H1 (cell line): ENCODE data around the gene MKI67. TPM values are rescaled to one million over a fixed set of nuclear protein-coding genes. Genes with fewer than 3 reads are reported as not detected.
A peak's percentile ranks its signal among the peaks of the same experiment; 100 is the strongest.

Source experiments
- CTCF ChIA-PET: fragments of 300-600 bp; sonication (Branson Sonifier 250); formaldehyde crosslinking; loops from one replicate; lab custom pipeline; 2021; ENCODE audit not compliant: partially characterized antibody; lab: Charles Lee
- POLR2A ChIA-PET: fragments of 300-600 bp; sonication (Branson Sonifier 250); formaldehyde crosslinking; loops from one replicate; lab custom pipeline; 2021; ENCODE audit warnings: inconsistent platforms; ENCODE audit not compliant: partially characterized antibody; lab: Charles Lee
- DNase-seq, 2 experiments: peaks; one replicate each; pipeline versions ENCODE4 v3.0.0 to v3.0.0-alpha.2; 2010 to 2022; ENCODE audit warnings: low spot score in 2 of 2, low read depth in 1 of 2, mixed read lengths in 1 of 2
- FAIRE-seq: peaks from 2 replicates; lab custom pipeline; 2011; peaks lifted over from hg19 to GRCh38; lab: Jason Lieb, UNC
- H2AFZ ChIP-seq: 2 replicates; pipeline ENCODE4 v1.8.1; 2012; ENCODE audit warnings: low read length, inconsistent platforms
- H2AK5ac ChIP-seq: 2 replicates; pipeline ENCODE4 v1.6.1; 2013; ENCODE audit warnings: low read depth, low read length
- H2BK120ac ChIP-seq: replicated peaks from 2 replicates; pipeline ENCODE3; 2013; ENCODE audit warnings: low read depth, low read length, inconsistent platforms
- H2BK12ac ChIP-seq: 2 replicates; pipeline ENCODE4 v1.6.1; 2013; ENCODE audit warnings: low read depth, low read length
- H2BK15ac ChIP-seq: 2 replicates; pipeline ENCODE4 v1.6.1; 2013; ENCODE audit warnings: low read length
- H2BK20ac ChIP-seq: 2 replicates; pipeline ENCODE4 v1.6.1; 2013; ENCODE audit warnings: low read length
- H2BK5ac ChIP-seq: 2 replicates; pipeline ENCODE4 v1.6.1; 2013; ENCODE audit warnings: low read depth, low read length
- H3K14ac ChIP-seq: 2 replicates; pipeline ENCODE4 v1.6.1; 2013; ENCODE audit warnings: inconsistent platforms; ENCODE audit not compliant: insufficient read length
- H3K18ac ChIP-seq: 2 replicates; pipeline ENCODE4 v1.6.1; 2013; ENCODE audit warnings: low read length; ENCODE audit errors: extremely low read depth
- H3K23ac ChIP-seq: 2 replicates; pipeline ENCODE4 v1.6.1; 2013; ENCODE audit warnings: inconsistent platforms; ENCODE audit not compliant: insufficient read length
- H3K23me2 ChIP-seq: 2 replicates; pipeline ENCODE4 v1.6.1; 2013; ENCODE audit warnings: low read depth, low read length
- H3K27ac ChIP-seq: 2 replicates; pipeline ENCODE4 v1.6.1; 2011; ENCODE audit warnings: low read depth, low read length, inconsistent platforms
- H3K27me3 ChIP-seq, 4 experiments: replicated peaks in 1 of 4; 1 replicate in 1 of 4; 2 replicates in 3 of 4; pipeline versions ENCODE4 v1.6.1 to v1.8.1; 2011 to 2013; ENCODE audit warnings: low read length in 3 of 4, mild to moderate bottlenecking in 3 of 4, inconsistent platforms in 2 of 4, mixed read lengths in 2 of 4, moderate library complexity in 1 of 4; ENCODE audit not compliant: control insufficient read depth in 3 of 4, insufficient read depth in 3 of 4; ENCODE audit errors: extremely low read depth in 1 of 4
- H3K36me3 ChIP-seq, 4 experiments: 2 replicates each; pipeline versions ENCODE4 v1.6.1 to v1.8.1; 2011 to 2013; ENCODE audit warnings: mild to moderate bottlenecking in 4 of 4, low read length in 3 of 4, moderate library complexity in 2 of 4, control low read depth in 1 of 4, inconsistent platforms in 1 of 4; ENCODE audit not compliant: insufficient read depth in 4 of 4, control insufficient read depth in 2 of 4
- H3K4ac ChIP-seq: replicated peaks from 2 replicates; pipeline ENCODE3; 2013; ENCODE audit warnings: low read length, low read depth, mixed read lengths, inconsistent platforms; ENCODE audit not compliant: insufficient read length
- H3K4me1 ChIP-seq, 4 experiments: replicated peaks in 1 of 4; 1 replicate in 1 of 4; 2 replicates in 3 of 4; pipeline versions ENCODE4 v1.6.1 to v1.8.1; 2011 to 2013; ENCODE audit warnings: low read length in 3 of 4, inconsistent platforms in 2 of 4, mixed read lengths in 1 of 4; ENCODE audit not compliant: insufficient read depth in 4 of 4, control insufficient read depth in 3 of 4
- H3K4me2 ChIP-seq, 2 experiments: 2 replicates each; pipeline versions ENCODE4 v1.6.1 to v1.8.1; 2011 to 2013; ENCODE audit warnings: low read depth in 2 of 2, low read length in 2 of 2, control low read depth in 1 of 2, inconsistent platforms in 1 of 2, mild to moderate bottlenecking in 1 of 2; ENCODE audit not compliant: insufficient read depth in 1 of 2
- H3K4me3 ChIP-seq, 4 experiments: fragments of 200-600, 300-600 bp in 1 of 4; sonication (generic), shearing (Covaris generic), sonication (Bioruptor Twin) in 1 of 4; 2 replicates each; pipeline versions ENCODE4 v1.5.1 to v1.8.1; 2011 to 2016; ENCODE audit warnings: low read length in 4 of 4, low read depth in 3 of 4, control low read depth in 2 of 4, inconsistent platforms in 2 of 4, mild to moderate bottlenecking in 2 of 4, mixed read lengths in 1 of 4, moderate library complexity in 1 of 4; ENCODE audit not compliant: insufficient read depth in 2 of 4; ENCODE audit errors: extremely low read depth in 1 of 4
- H3K56ac ChIP-seq: replicated peaks from 2 replicates; pipeline ENCODE3; 2013; ENCODE audit warnings: low read depth, mild to moderate bottlenecking, mixed read lengths, low read length, inconsistent platforms; ENCODE audit not compliant: insufficient read length
- H3K79me1 ChIP-seq: 2 replicates; pipeline ENCODE4 v1.6.1; 2013; ENCODE audit warnings: low read depth, low read length, control low read depth
- H3K79me2 ChIP-seq, 2 experiments: 2 replicates each; pipeline versions ENCODE4 v1.6.1 to v1.8.1; 2012 to 2013; ENCODE audit warnings: low read length in 2 of 2, mild to moderate bottlenecking in 2 of 2, inconsistent platforms in 1 of 2; ENCODE audit not compliant: insufficient read depth in 2 of 2, control insufficient read depth in 1 of 2
- H3K9ac ChIP-seq, 4 experiments: replicated peaks in 1 of 4; 1 replicate in 1 of 4; 2 replicates in 3 of 4; pipeline versions ENCODE4 v1.6.1 to v1.8.1; 2011 to 2013; ENCODE audit warnings: low read depth in 3 of 4, low read length in 3 of 4, control low read depth in 2 of 4, mild to moderate bottlenecking in 2 of 4, moderate library complexity in 2 of 4, inconsistent platforms in 1 of 4; ENCODE audit errors: extremely low read depth in 1 of 4
- H3K9me3 ChIP-seq, 2 experiments: 2 replicates each; pipeline versions ENCODE4 v1.6.1 to v1.8.1; 2012 to 2013; ENCODE audit warnings: mild to moderate bottlenecking in 2 of 2, moderate library complexity in 2 of 2, control low read depth in 1 of 2, inconsistent platforms in 1 of 2, low read depth in 1 of 2, low read length in 1 of 2, mixed read lengths in 1 of 2; ENCODE audit not compliant: insufficient read depth in 2 of 2
- H4K20me1 ChIP-seq, 2 experiments: replicated peaks in 1 of 2; 2 replicates each; pipeline versions ENCODE3 to v1.8.1; 2011 to 2013; ENCODE audit warnings: inconsistent platforms in 2 of 2, low read length in 2 of 2, mild to moderate bottlenecking in 1 of 2; ENCODE audit not compliant: insufficient read depth in 2 of 2, control insufficient read depth in 1 of 2
- H4K5ac ChIP-seq: 2 replicates; pipeline ENCODE4 v1.6.1; 2013; ENCODE audit warnings: low read length, low read depth, mixed read lengths, inconsistent platforms; ENCODE audit not compliant: insufficient read length
- H4K8ac ChIP-seq: 2 replicates; pipeline ENCODE4 v1.8.0; 2013; ENCODE audit warnings: mild to moderate bottlenecking, moderate library complexity, low read length, inconsistent platforms; ENCODE audit not compliant: insufficient read depth; ENCODE audit errors: extremely low read depth
- H4K91ac ChIP-seq: replicated peaks from 2 replicates; pipeline ENCODE3; 2013; ENCODE audit warnings: low read length, mixed read lengths, inconsistent platforms; ENCODE audit not compliant: insufficient read length
- CTBP2 ChIP-seq: IDR thresholded peaks from 2 replicates; pipeline ENCODE4 v1.7.0; 2011; ENCODE audit warnings: borderline replicate concordance, mild to moderate bottlenecking, moderate library complexity, mixed read lengths, low read length; ENCODE audit not compliant: insufficient read depth, insufficient read length
- E2F6 ChIP-seq: IDR thresholded peaks from 2 replicates; pipeline ENCODE4 v1.6.1; 2012; ENCODE audit warnings: inconsistent platforms
- EGR1 ChIP-seq: IDR thresholded peaks from 2 replicates; pipeline ENCODE4 v1.6.1; 2011; ENCODE audit warnings: low read depth, low read length, borderline replicate concordance
- KDM4A ChIP-seq: IDR thresholded peaks from one replicate; pipeline ENCODE4 v1.7.1; 2012; ENCODE audit warnings: low read depth, mild to moderate bottlenecking, moderate library complexity, low read length, inconsistent platforms; ENCODE audit not compliant: severe bottlenecking
- SIN3A ChIP-seq, 2 experiments: IDR thresholded peaks in 1 of 2; conservative IDR thresholded peaks in 1 of 2; 2 replicates each; pipeline ENCODE4 v1.6.1; 2011 to 2012; ENCODE audit warnings: low read length in 2 of 2, improper control_type of control experiment in 1 of 2, low read depth in 1 of 2, mild to moderate bottlenecking in 1 of 2
- TBP ChIP-seq: IDR thresholded peaks from 2 replicates; pipeline ENCODE4 v1.6.1; 2011; ENCODE audit warnings: low read depth, low read length, improper control_type of control experiment
- WGBS, 2 experiments: shearing (Covaris generic) in 1 of 2; methylation state at CpG; one replicate each; pipeline versions ENCODE4 v1.1.6 to v1.1.7; 2013 to 2015; ENCODE audit warnings: low lambda C conversion rate in 2 of 2, mixed read lengths in 2 of 2, inconsistent platforms in 1 of 2, low coverage in 1 of 2, missing lambda C conversion rate in 1 of 2; ENCODE audit not compliant: insufficient replicate concordance in 2 of 2, insufficient coverage in 1 of 2, insufficient read length in 1 of 2; ENCODE audit errors: extremely low coverage in 1 of 2, missing lambda C conversion rate in 1 of 2; 5-methylcytosine and 5-hydroxymethylcytosine counted together
- long read RNA-seq, 2 experiments: library from RNA in 1 of 2; library from capped mRNA in 1 of 2; stranded (forward); transcript quantifications; one replicate each; pipeline ENCODE4 v2.0.0, GENCODE V29; 2021; ENCODE audit warnings: inconsistent platforms in 1 of 2
- polyA minus RNA-seq, 3 experiments: library from RNA; depleted of rRNA, polyadenylated mRNA; stranded (reverse); fragments of >200 nt; gene quantifications; 1 replicate in 2 of 3; 2 replicates in 1 of 3; pipeline ENCODE4 v1.2.3, GENCODE V29; 2011
- polyA plus RNA-seq, 7 experiments: library from polyadenylated mRNA; depleted of rRNA in 3 of 7; stranded (reverse) in 5 of 7; unstranded in 2 of 7; fragments of >200 nt in 5 of 7; fragments of 200-250 nt in 2 of 7; gene quantifications; 1 replicate in 5 of 7; 2 replicates in 1 of 7; 4 replicates in 1 of 7; pipeline versions ENCODE4 v1.2.1 to v1.2.3, GENCODE V29; 2011 to 2013; ENCODE audit warnings: missing spikeins in 2 of 7, mixed read lengths in 2 of 7
- total RNA-seq: library from RNA; stranded (reverse); fragmentation: NEBNext Ultra II Directional; extraction: Animal tissue kit (Norgen Biotek cat#: 25700); gene quantifications from 2 replicates; pipeline ENCODE4 v1.2.1, GENCODE V29; 2021

The MKI67 gene
- total RNA-seq (83.3 and 85.1 TPM in 2 replicates), polyA plus RNA-seq (2011; rRNA removed) (13.0 and 15.8 TPM in 2 replicates), polyA minus RNA-seq (2011; rRNA and poly(A)+ RNA removed) (23.9 and 34.5 TPM in 2 replicates)
- polyA plus RNA-seq (2011; cell fraction: cytosol; rRNA removed), result 16.1 TPM
- polyA plus RNA-seq (2011; cell fraction: nucleus; rRNA removed), result 49.0 TPM
- polyA plus RNA-seq (2012, experiment 1 of 2), result 30.5 to 46.1 TPM (median 38.1 TPM) in 4 replicates
- 2.3 TPM for polyA plus RNA-seq (2012, experiment 2 of 2)
- 51.4 TPM for polyA plus RNA-seq (2013, experiment 1 of 2)
- 46.2 TPM for polyA plus RNA-seq (2013, experiment 2 of 2)
- polyA minus RNA-seq (2011; cell fraction: cytosol; rRNA and poly(A)+ RNA removed), result 30.2 TPM
- polyA minus RNA-seq (2011; cell fraction: nucleus; rRNA and poly(A)+ RNA removed), result 70.5 TPM
- long read RNA-seq, experiment 1, partial matches to known transcripts, result 31 of 50 reads
- long read RNA-seq, experiment 1, other reads (novel, unspliced or antisense), result 19 of 50 reads
- long read RNA-seq, experiment 2, partial matches to known transcripts, result 1 of 1 reads
- long read RNA-seq, experiment 2, other reads (novel, unspliced or antisense), result 0 of 1 reads

DNA sequence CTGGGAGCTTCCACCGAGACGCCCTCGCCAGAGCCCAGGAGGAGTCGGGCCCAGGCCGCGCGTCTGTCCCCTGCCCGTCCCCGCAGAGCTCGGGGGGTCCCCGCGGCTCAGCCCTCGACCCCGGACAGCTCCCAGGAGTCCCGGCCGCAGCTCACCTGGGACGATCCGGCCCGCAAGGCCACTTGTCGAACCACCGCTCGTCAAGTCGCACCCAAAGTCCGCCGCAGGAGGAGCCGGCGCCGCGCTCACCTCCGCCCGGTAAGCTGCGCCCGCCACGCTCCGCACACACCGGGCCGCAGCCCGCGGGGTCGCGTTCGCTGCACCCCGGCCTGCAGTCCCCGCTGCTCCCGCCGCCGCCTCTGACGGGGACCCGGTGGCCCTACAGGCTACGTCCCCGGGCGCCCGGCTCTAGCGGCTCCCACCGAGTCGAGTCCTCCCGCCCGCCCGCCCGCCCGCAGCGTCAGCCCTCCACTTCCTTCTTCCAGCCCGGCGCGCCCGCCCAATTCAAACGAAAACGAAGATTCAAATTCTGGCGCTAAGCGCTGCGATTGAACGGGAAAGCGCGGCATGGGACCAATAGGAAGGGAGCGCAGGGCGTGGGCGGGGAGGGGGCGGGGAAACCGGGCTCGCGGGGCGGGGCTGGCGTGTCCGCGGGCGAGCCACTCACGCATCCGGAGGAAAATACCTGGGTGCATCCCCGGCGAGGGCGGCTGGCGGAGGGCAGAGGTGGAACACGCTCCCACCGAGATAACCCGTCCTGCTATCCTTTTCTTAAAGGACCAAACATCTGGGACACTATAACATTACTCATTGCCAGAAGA lies at the start of gene MKI67:
TSS of gene MKI67 (minus strand) at position 480 of the 821 bp plus-strand sequence. CDS start 756 bp downstream, outside the sequence.
- no peak within 1 kb of the TSS for H2BK12ac ChIP-seq
- no peak within 1 kb of the TSS for H2BK120ac ChIP-seq
- no peak within 1 kb of the TSS for H2AK5ac ChIP-seq
- H3K4me3 ChIP-seq, result peak within 1 kb of the TSS; percentile 74 to 82 (median 76)
- peaks cover 0 to 1% (median 0%) of the 10 kb centered on the region in 4 experiments; a peak in 1 of 7 replicates for H3K27me3 ChIP-seq
- peak within 1 kb of the TSS; percentile 60 for H4K5ac ChIP-seq
- no peaks in the 10 kb centered on the region for H3K9me3 ChIP-seq
- H3K27ac ChIP-seq, result peak within 1 kb of the TSS; percentile 2; the same call in 1 of the 2 replicates
- H2BK5ac ChIP-seq, result no peak within 1 kb of the TSS
- H2BK15ac ChIP-seq, result no peak within 1 kb of the TSS
- ChIA-PET CTCF (interaction anchor here (0.8 to 2.3 kb wide), 7 partner anchors 8 to 40 kb away, joined by 3 to 11 read pairs (median 5); no protein-coding TSS in a partner anchor), POLR2A (interaction anchor here (0.7 to 0.8 kb wide), 2 partner anchors 24 to 34 kb away, joined by 3 read pairs; no protein-coding TSS in a partner anchor)
- no peak for FAIRE-seq
- peaks cover 10 to 43% of the 10 kb centered on the region in 2 experiments for H3K79me2 ChIP-seq
- H3K23me2 ChIP-seq, result no peaks in the 10 kb centered on the region; the same call in 1 of the 2 replicates
- peaks cover 5 to 10% (median 9%) of the 10 kb centered on the region in 4 experiments; a peak in 5 of 7 replicates for H3K4me1 ChIP-seq
- H4K20me1 ChIP-seq, result peaks cover 6% of the 10 kb centered on the region in 2 experiments
- peak within 1 kb of the TSS; percentile 36 for H3K18ac ChIP-seq
- no peak within 1 kb of the TSS for H3K14ac ChIP-seq
- DNase-seq, result peak in 1 of 2 experiments; percentile 84
- H4K91ac ChIP-seq, result peak within 1 kb of the TSS; percentile 32
- no peak within 1 kb of the TSS for H3K4ac ChIP-seq
- peak within 1 kb of the TSS; percentile 50 for H3K56ac ChIP-seq
- peak within 1 kb of the TSS; percentile 57; the same call in 1 of the 2 replicates for H2AFZ ChIP-seq
- no peak within 1 kb of the TSS for H2BK20ac ChIP-seq
- peaks cover 0 to 12% (median 5%) of the 10 kb centered on the region in 4 experiments; a peak in 4 of 8 replicates for H3K36me3 ChIP-seq
- peak within 1 kb of the TSS; percentile 81 to 83 for H3K4me2 ChIP-seq
- H3K79me1 ChIP-seq, result peaks cover 7% of the 10 kb centered on the region; the same call in 1 of the 2 replicates
- peak within 1 kb of the TSS; percentile 14 for H4K8ac ChIP-seq
- no peak within 1 kb of the TSS for H3K23ac ChIP-seq
- H3K9ac ChIP-seq, result peak within 1 kb of the TSS; percentile 30 to 65 (median 49)
- WGBS, 2 experiments, result 3% methylated on average over 49 of the region's 95 CpGs; no CpG with 5 or more reads in 1 of the 2 experiments
- no peak for TF ChIP-seq TBP
- TF ChIP-seq KDM4A, result peak; percentile 84
- TF ChIP-seq EGR1, result peak; percentile 85; the same call in 1 of the 2 replicates
- 0 out of 4 replicates have a peak, but pooled peaks have one; percentile 13 to 51 for TF ChIP-seq SIN3A (conservative IDR thresholded peaks at IDR 0.05 in 1 of 2, IDR thresholded peaks at IDR 0.05 in 1 of 2; ENCODE audit: low read depth in 1 of 2, low read length in 2 of 2)
- no peak for TF ChIP-seq CTBP2
- TF ChIP-seq E2F6, result peak; percentile 40
